A673 (cell line): Measurements from ENCODE around the gene SNX30. TPM values are rescaled to one million over a fixed set of nuclear protein-coding genes. Genes with fewer than 3 reads are reported as not detected.

Experiments
- BruUV-seq: library from RNA; stranded (reverse); fragments of 400-500 nt; replicated peaks from 2 replicates; lab custom pipeline; 2021; lab: Mats Ljungman, UMichigan
- CTCF ChIA-PET: fragments of 300-600 bp; sonication (Branson Sonifier 250); formaldehyde crosslinking; loops from one replicate; lab custom pipeline; 2022; ENCODE audit warnings: antibody characterized with exemption; lab: Charles Lee
- POLR2A ChIA-PET: fragments of 300-600 bp; sonication (Branson Sonifier 250); formaldehyde crosslinking; loops from one replicate; lab custom pipeline; 2022; ENCODE audit warnings: antibody characterized with exemption; ENCODE audit not compliant: low non-redundant PET; lab: Charles Lee
- DNase-seq: peaks from one replicate; pipeline ENCODE4 v3.0.0-alpha.2; 2015; ENCODE audit warnings: low spot score
- H3K27ac ChIP-seq: fragments of 200-600 bp; sonication (generic); 2 replicates; pipeline ENCODE4 v1.5.1; 2016; ENCODE audit warnings: mixed run types, low read depth, mild to moderate bottlenecking, mixed read lengths, antibody characterized with exemption, low read length; ENCODE audit not compliant: poor library complexity, severe bottlenecking
- H3K27me3 ChIP-seq: fragments of 200-600 bp; sonication (generic); replicated peaks from 2 replicates; pipeline ENCODE4 v1.6.1; 2017; ENCODE audit warnings: mixed run types, low read depth, mild to moderate bottlenecking, mixed read lengths, antibody characterized with exemption, low read length; ENCODE audit not compliant: insufficient read depth, poor library complexity
- H3K36me3 ChIP-seq: fragments of 200-600 bp; sonication (generic); 2 replicates; pipeline ENCODE4 v1.6.1; 2016; ENCODE audit warnings: mixed run types, mild to moderate bottlenecking, mixed read lengths, antibody characterized with exemption, low read length; ENCODE audit not compliant: insufficient read depth, poor library complexity, severe bottlenecking
- H3K4me1 ChIP-seq: fragments of 200-600 bp; sonication (generic); 2 replicates; pipeline ENCODE4 v1.6.1; 2017; ENCODE audit warnings: mixed run types, mild to moderate bottlenecking, mixed read lengths, antibody characterized with exemption, low read length; ENCODE audit not compliant: insufficient read depth, poor library complexity, severe bottlenecking
- H3K4me3 ChIP-seq: fragments of 200-600 bp; sonication (generic); 2 replicates; pipeline ENCODE4 v1.5.1; 2016; ENCODE audit warnings: low read depth, mixed run types, mild to moderate bottlenecking, mixed read lengths, low read length; ENCODE audit not compliant: poor library complexity, severe bottlenecking
- H3K9me3 ChIP-seq: fragments of 200-600 bp; sonication (generic); 2 replicates; pipeline ENCODE4 v1.6.1; 2016; ENCODE audit warnings: mixed run types, low read depth, mild to moderate bottlenecking, mixed read lengths, antibody characterized with exemption, low read length; ENCODE audit not compliant: poor library complexity, severe bottlenecking
- CTCF ChIP-seq: fragments of 300-800, 200-600 bp; sonication (generic); conservative IDR thresholded peaks from 2 replicates; pipeline ENCODE4 v1.5.1; 2017; ENCODE audit warnings: low read depth, mild to moderate bottlenecking, antibody characterized with exemption, low read length, moderate library complexity, mixed read lengths
- EZH2 ChIP-seq: fragments of 200-600 bp; sonication (generic); IDR thresholded peaks from 2 replicates; pipeline ENCODE4 v1.6.1; 2017; ENCODE audit warnings: borderline replicate concordance, low read depth, mild to moderate bottlenecking, mixed read lengths, antibody characterized with exemption, low read length; ENCODE audit not compliant: poor library complexity, severe bottlenecking
- intact Hi-C: fragments of 100-400 bp; cut with micrococcal nuclease; formaldehyde crosslinking; loops from one replicate; pipeline ENCODE4 v1.10.0; 2022; ENCODE audit not compliant: unreplicated experiment
- total RNA-seq: library from RNA; stranded (reverse); gene quantifications from 2 replicates; pipeline ENCODE4 v1.2.3, GENCODE V29; 2021

Gene SNX30
- total RNA-seq, 1 experiment from 2014 or later = 6.1 TPM

- no peaks in the 10 kb centered on the region for H3K9me3 ChIP-seq
- no peaks in the 10 kb centered on the region for H3K27me3 ChIP-seq
- no peak overlapping the region for H3K27ac ChIP-seq
- no peaks in the 10 kb centered on the region for H3K4me1 ChIP-seq
- BruUV-seq = no TSS peak
- H3K36me3 ChIP-seq = no peaks in the 10 kb centered on the region
- H3K4me3 ChIP-seq = no peak overlapping the region
- CTCF ChIA-PET = interaction anchor here (0.5 kb wide), 1 partner anchor 24 kb away, joined by 8 read pairs; no protein-coding TSS in a partner anchor
- POLR2A ChIA-PET = no interaction called here
- intact Hi-C loops = no loop called here
- TF ChIP-seq EZH2 = no peak
- TF ChIP-seq CTCF = no peak
- DNase-seq = no peak
Measured at GRCh38 chr9:112786829-112787520, 36.4 kb downstream of the SNX30 start.

GRCh38 chr9:112787978-112788377, 37.4 kb downstream of the SNX30 start:
- no peak overlapping the region for H3K27ac ChIP-seq
- no peaks in the 10 kb centered on the region for H3K4me1 ChIP-seq
- ChIA-PET CTCF (no interaction called here), POLR2A (no interaction called here)
- H3K27me3 ChIP-seq = no peaks in the 10 kb centered on the region
- intact Hi-C loops = no loop called here
- no peak for TF ChIP-seq CTCF
- no peak for TF ChIP-seq EZH2
- H3K4me3 ChIP-seq = no peak overlapping the region
- H3K36me3 ChIP-seq = no peaks in the 10 kb centered on the region
- DNase-seq = no peak
- no TSS peak for BruUV-seq
- H3K9me3 ChIP-seq = no peaks in the 10 kb centered on the region

- no peak for DNase-seq
- Histone ChIP-seq H3K9me3 (no peaks in the 10 kb centered on the region), H3K4me3 (no peak overlapping the region), H3K4me1 (no peaks in the 10 kb centered on the region), H3K27me3 (no peaks in the 10 kb centered on the region), H3K27ac (no peak overlapping the region), H3K36me3 (no peaks in the 10 kb centered on the region)
- TF ChIP-seq CTCF = no peak
- TF ChIP-seq EZH2 = no peak
- POLR2A ChIA-PET = no interaction called here
- BruUV-seq = no TSS peak
- CTCF ChIA-PET = no interaction called here
- intact Hi-C loops = no loop called here
Measured at GRCh38 chr9:112789473-112789872, 38.9 kb downstream of the SNX30 start.
